ENCODE data around the gene MRO.

DNA sequence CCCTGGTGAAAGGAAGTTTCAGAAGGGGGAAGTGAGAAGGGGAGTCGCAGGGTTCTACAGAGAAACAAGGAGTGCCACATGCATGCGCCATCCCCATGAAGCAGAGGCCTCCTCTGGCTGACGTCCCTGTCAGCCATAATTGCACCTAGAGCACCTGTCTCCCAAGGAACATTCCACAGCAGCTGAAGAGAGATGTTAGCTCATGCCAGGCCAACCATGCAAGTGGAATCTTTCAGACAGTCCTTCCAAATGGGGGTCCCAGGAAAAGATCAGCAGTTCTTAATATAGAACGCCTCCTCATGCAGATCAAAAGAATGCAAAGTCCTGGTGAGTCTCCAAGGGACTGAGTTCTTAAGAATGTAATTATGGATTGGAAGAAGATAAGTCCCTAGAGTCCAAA lies 29.6 kb downstream of the MRO start:
- TF ChIP-seq, protein P1, sequence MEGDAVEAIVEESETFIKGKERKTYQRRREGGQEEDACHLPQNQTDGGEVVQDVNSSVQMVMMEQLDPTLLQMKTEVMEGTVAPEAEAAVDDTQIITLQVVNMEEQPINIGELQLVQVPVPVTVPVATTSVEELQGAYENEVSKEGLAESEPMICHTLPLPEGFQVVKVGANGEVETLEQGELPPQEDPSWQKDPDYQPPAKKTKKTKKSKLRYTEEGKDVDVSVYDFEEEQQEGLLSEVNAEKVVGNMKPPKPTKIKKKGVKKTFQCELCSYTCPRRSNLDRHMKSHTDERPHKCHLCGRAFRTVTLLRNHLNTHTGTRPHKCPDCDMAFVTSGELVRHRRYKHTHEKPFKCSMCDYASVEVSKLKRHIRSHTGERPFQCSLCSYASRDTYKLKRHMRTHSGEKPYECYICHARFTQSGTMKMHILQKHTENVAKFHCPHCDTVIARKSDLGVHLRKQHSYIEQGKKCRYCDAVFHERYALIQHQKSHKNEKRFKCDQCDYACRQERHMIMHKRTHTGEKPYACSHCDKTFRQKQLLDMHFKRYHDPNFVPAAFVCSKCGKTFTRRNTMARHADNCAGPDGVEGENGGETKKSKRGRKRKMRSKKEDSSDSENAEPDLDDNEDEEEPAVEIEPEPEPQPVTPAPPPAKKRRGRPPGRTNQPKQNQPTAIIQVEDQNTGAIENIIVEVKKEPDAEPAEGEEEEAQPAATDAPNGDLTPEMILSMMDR (conservative IDR thresholded peaks at IDR 0.05): no peak
- no peak for TF ChIP-seq ZFX (IDR thresholded peaks at IDR 0.05)
